ENCODE results near the gene ATP10B.

ATP10B gene

GRCh38 chr5:160769301-160769700 lies 82.7 kb downstream of the ATP10B start:
- DNase-seq (no peak), ATAC-seq (ENCODE audit: insufficient read depth, low read depth) (no peak)
- no peaks in the 10 kb centered on the region for H4K20me1 ChIP-seq (ENCODE audit: insufficient read depth, low read length)
- H2AFZ ChIP-seq (ENCODE audit: low read depth, low read length): no peak overlapping the region
- no peak overlapping the region for H3K4me2 ChIP-seq (ENCODE audit: insufficient read depth, low read length)
- no peaks in the 10 kb centered on the region for H3K9me3 ChIP-seq (ENCODE audit: insufficient read depth, low read length, severe bottlenecking)
- H3K27me3 ChIP-seq (ENCODE audit: insufficient read depth, low read length, poor library complexity): no peaks in the 10 kb centered on the region
- no peak overlapping the region for H3K27ac ChIP-seq (ENCODE audit: low read length)
- TF ChIP-seq CTCF (IDR thresholded peaks at IDR 0.05; ENCODE audit: borderline replicate concordance, extremely low read depth, low read length, poor library complexity, severe bottlenecking) (no peak), EZH2 (IDR thresholded peaks at IDR 0.05; ENCODE audit: borderline replicate concordance, low read depth, low read length, severe bottlenecking) (no peak)
- H3K79me2 ChIP-seq (ENCODE audit: insufficient read depth, low read length): no peaks in the 10 kb centered on the region
- no peaks in the 10 kb centered on the region for H3K36me3 ChIP-seq (ENCODE audit: insufficient read depth, low read length)
- no peak overlapping the region for H3K9ac ChIP-seq (ENCODE audit: low read depth, low read length)
- peaks cover 3% of the 10 kb centered on the region; the same call in 1 of the 2 replicates for H3K4me1 ChIP-seq (ENCODE audit: insufficient read depth, low read length)
- H3K4me3 ChIP-seq (ENCODE audit: low read depth in 1 of 2, low read length in 2 of 2): no peak overlapping the region

- H3K27me3 ChIP-seq (ENCODE audit: insufficient read depth, low read length, poor library complexity): no peaks in the 10 kb centered on the region
- DNase-seq (no peak), ATAC-seq (ENCODE audit: insufficient read depth, low read depth) (no peak)
- no peak for TF ChIP-seq CTCF (IDR thresholded peaks at IDR 0.05; ENCODE audit: borderline replicate concordance, extremely low read depth, low read length, poor library complexity, severe bottlenecking)
- TF ChIP-seq EZH2 (IDR thresholded peaks at IDR 0.05; ENCODE audit: borderline replicate concordance, low read depth, low read length, severe bottlenecking): no peak
- no peaks in the 10 kb centered on the region for H4K20me1 ChIP-seq (ENCODE audit: insufficient read depth, low read length)
- peaks cover 8% of the 10 kb centered on the region; the same call in 1 of the 2 replicates for H3K4me1 ChIP-seq (ENCODE audit: insufficient read depth, low read length)
- no peak overlapping the region for H3K27ac ChIP-seq (ENCODE audit: low read length)
- H3K4me3 ChIP-seq (ENCODE audit: low read depth in 1 of 2, low read length in 2 of 2): no peak overlapping the region
- H2AFZ ChIP-seq (ENCODE audit: low read depth, low read length): no peak overlapping the region
- no peaks in the 10 kb centered on the region for H3K79me2 ChIP-seq (ENCODE audit: insufficient read depth, low read length)
- no peaks in the 10 kb centered on the region for H3K36me3 ChIP-seq (ENCODE audit: insufficient read depth, low read length)
- no peak overlapping the region for H3K4me2 ChIP-seq (ENCODE audit: insufficient read depth, low read length)
- H3K9ac ChIP-seq (ENCODE audit: low read depth, low read length): no peak overlapping the region
- no peaks in the 10 kb centered on the region for H3K9me3 ChIP-seq (ENCODE audit: insufficient read depth, low read length, severe bottlenecking)
Observed at GRCh38 chr5:160767062-160767461, 84.9 kb downstream of the ATP10B start.

GRCh38 chr5:160760008-160760407 lies 92.0 kb downstream of the ATP10B start:
- Histone ChIP-seq H3K4me2 (ENCODE audit: insufficient read depth, low read length) (no peak overlapping the region), H3K36me3 (ENCODE audit: insufficient read depth, low read length) (no peaks in the 10 kb centered on the region), H3K4me1 (ENCODE audit: insufficient read depth, low read length) (peaks cover 8% of the 10 kb centered on the region; the same call in 1 of the 2 replicates), H3K9ac (ENCODE audit: low read depth, low read length) (no peak overlapping the region), H3K27ac (ENCODE audit: low read length) (no peak overlapping the region), H2AFZ (ENCODE audit: low read depth, low read length) (no peak overlapping the region), H3K9me3 (ENCODE audit: insufficient read depth, low read length, severe bottlenecking) (peaks cover 10% of the 10 kb centered on the region), H3K27me3 (ENCODE audit: insufficient read depth, low read length, poor library complexity) (no peaks in the 10 kb centered on the region), H3K4me3 (ENCODE audit: low read depth in 1 of 2, low read length in 2 of 2) (no peak overlapping the region), H3K79me2 (ENCODE audit: insufficient read depth, low read length) (no peaks in the 10 kb centered on the region), H4K20me1 (ENCODE audit: insufficient read depth, low read length) (no peaks in the 10 kb centered on the region)
- DNase-seq (no peak), ATAC-seq (ENCODE audit: insufficient read depth, low read depth) (no peak)
- no peak for TF ChIP-seq CTCF (IDR thresholded peaks at IDR 0.05; ENCODE audit: borderline replicate concordance, extremely low read depth, low read length, poor library complexity, severe bottlenecking)
- TF ChIP-seq EZH2 (IDR thresholded peaks at IDR 0.05; ENCODE audit: borderline replicate concordance, low read depth, low read length, severe bottlenecking): no peak

- no peaks in the 10 kb centered on the region for H4K20me1 ChIP-seq (ENCODE audit: insufficient read depth, low read length)
- no peaks in the 10 kb centered on the region for H3K4me1 ChIP-seq (ENCODE audit: insufficient read depth, low read length)
- no peak for TF ChIP-seq EZH2 (IDR thresholded peaks at IDR 0.05; ENCODE audit: borderline replicate concordance, low read depth, low read length, severe bottlenecking)
- TF ChIP-seq CTCF (IDR thresholded peaks at IDR 0.05; ENCODE audit: borderline replicate concordance, extremely low read depth, low read length, poor library complexity, severe bottlenecking): no peak
- no peak overlapping the region for H3K4me3 ChIP-seq (ENCODE audit: low read depth in 1 of 2, low read length in 2 of 2)
- peaks cover 10% of the 10 kb centered on the region for H3K9me3 ChIP-seq (ENCODE audit: insufficient read depth, low read length, severe bottlenecking)
- DNase-seq (no peak), ATAC-seq (ENCODE audit: insufficient read depth, low read depth) (no peak)
- H3K79me2 ChIP-seq (ENCODE audit: insufficient read depth, low read length): no peaks in the 10 kb centered on the region
- no peak overlapping the region for H3K9ac ChIP-seq (ENCODE audit: low read depth, low read length)
- H3K27ac ChIP-seq (ENCODE audit: low read length): no peak overlapping the region
- H3K27me3 ChIP-seq (ENCODE audit: insufficient read depth, low read length, poor library complexity): no peaks in the 10 kb centered on the region
- H3K4me2 ChIP-seq (ENCODE audit: insufficient read depth, low read length): no peak overlapping the region
- no peak overlapping the region for H2AFZ ChIP-seq (ENCODE audit: low read depth, low read length)
- H3K36me3 ChIP-seq (ENCODE audit: insufficient read depth, low read length): no peaks in the 10 kb centered on the region
Observed at GRCh38 chr5:160757194-160757593, 94.8 kb downstream of the ATP10B start.

All from DND-41 (cell line).